Measurements from ENCODE around the gene KIAA0232.

The KIAA0232 gene

DNA sequence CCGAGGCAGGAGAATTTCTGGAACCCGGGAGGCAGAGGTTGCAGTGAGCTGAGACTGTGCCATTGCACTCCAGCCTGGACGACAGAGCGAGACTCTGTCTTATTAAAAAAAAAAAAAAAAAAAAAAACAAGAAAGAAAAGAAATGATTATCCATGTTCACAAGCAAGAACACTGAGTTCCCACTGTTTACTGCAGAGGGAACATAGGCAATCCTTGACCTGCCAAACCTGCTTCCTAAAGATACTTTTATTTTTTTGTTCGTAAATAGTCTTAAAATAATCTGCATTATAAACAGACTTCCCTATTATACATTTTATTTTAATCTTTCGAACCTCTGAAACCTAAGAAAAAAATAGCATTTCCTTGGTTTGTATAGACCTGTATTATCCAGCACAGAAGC is 76.5 kb downstream of the KIAA0232 start:
- POLR2A ChIA-PET: no interaction called here
- CTCF ChIA-PET: interaction anchor here (1.6 kb wide), 1 partner anchor 15 kb away, joined by 9 read pairs; no protein-coding TSS in a partner anchor
- DNase-seq (ENCODE audit: extremely low spot score): no peak
- TF ChIP-seq FOXM1 (IDR thresholded peaks at IDR 0.05; ENCODE audit: borderline replicate concordance) (no peak), ZNF384 (IDR thresholded peaks at IDR 0.05) (no peak), CTBP1 (IDR thresholded peaks at IDR 0.05; ENCODE audit: borderline replicate concordance) (no peak), ELF4 (IDR thresholded peaks at IDR 0.05) (no peak), NFRKB (IDR thresholded peaks at IDR 0.05) (no peak), L3MBTL2 (conservative IDR thresholded peaks at IDR 0.05) (no peak), SP1 (IDR thresholded peaks at IDR 0.05) (no peak), TARDBP (IDR thresholded peaks at IDR 0.05) (no peak), HDGF (IDR thresholded peaks at IDR 0.05; ENCODE audit: borderline replicate concordance) (no peak), FOXA1 (IDR thresholded peaks at IDR 0.05) (no peak), BHLHE40 (IDR thresholded peaks at IDR 0.05; ENCODE audit: borderline replicate concordance) (no peak), SUZ12 (IDR thresholded peaks at IDR 0.05) (no peak), ARNT (IDR thresholded peaks at IDR 0.05) (no peak), LEF1 (IDR thresholded peaks at IDR 0.05; ENCODE audit: borderline replicate concordance) (no peak), FOXK2 (IDR thresholded peaks at IDR 0.05) (no peak)
- TF ChIP-seq, protein P1, sequence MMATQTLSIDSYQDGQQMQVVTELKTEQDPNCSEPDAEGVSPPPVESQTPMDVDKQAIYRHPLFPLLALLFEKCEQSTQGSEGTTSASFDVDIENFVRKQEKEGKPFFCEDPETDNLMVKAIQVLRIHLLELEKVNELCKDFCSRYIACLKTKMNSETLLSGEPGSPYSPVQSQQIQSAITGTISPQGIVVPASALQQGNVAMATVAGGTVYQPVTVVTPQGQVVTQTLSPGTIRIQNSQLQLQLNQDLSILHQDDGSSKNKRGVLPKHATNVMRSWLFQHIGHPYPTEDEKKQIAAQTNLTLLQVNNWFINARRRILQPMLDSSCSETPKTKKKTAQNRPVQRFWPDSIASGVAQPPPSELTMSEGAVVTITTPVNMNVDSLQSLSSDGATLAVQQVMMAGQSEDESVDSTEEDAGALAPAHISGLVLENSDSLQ (IDR thresholded peaks at IDR 0.05): no peak

GRCh38 chr4:6859543-6859942 is 77.0 kb downstream of the KIAA0232 start:
- CTCF ChIA-PET: interaction anchor here (1.6 kb wide), 1 partner anchor 14 kb away, joined by 9 read pairs; no protein-coding TSS in a partner anchor
- no peak for TF ChIP-seq L3MBTL2 (conservative IDR thresholded peaks at IDR 0.05)
- TF ChIP-seq FOXA1 (IDR thresholded peaks at IDR 0.05): no peak
- no peak for TF ChIP-seq ZNF384 (IDR thresholded peaks at IDR 0.05)
- no peak for TF ChIP-seq FOXM1 (IDR thresholded peaks at IDR 0.05; ENCODE audit: borderline replicate concordance)
- TF ChIP-seq SUZ12 (IDR thresholded peaks at IDR 0.05): no peak
- TF ChIP-seq, protein P1 (IDR thresholded peaks at IDR 0.05): no peak
- POLR2A ChIA-PET: no interaction called here
- no peak for DNase-seq (ENCODE audit: extremely low spot score)

DNA sequence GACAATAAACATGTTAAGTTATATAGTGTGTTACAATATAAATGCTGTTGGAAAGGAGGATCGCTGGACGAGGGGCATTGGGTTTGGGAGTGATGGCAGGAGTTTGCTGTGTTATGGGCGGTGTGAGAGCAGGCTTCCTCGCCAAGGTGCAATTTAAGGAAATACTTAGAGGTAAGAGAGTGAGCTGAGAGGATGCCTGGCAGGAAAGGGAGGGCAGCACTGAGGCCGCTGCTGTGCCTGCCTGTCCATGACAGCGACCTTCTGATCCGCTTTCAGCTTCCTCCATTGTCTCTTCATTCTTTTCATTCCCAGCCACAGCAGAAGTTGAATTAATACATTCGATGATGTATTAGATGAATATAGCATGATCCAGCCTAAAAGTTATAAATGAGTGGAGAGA is 85.9 kb downstream of the KIAA0232 start:
- DNase-seq (ENCODE audit: extremely low spot score): no peak
- POLR2A ChIA-PET: no interaction called here
- CTCF ChIA-PET: no interaction called here
- no peak for TF ChIP-seq CTBP1 (IDR thresholded peaks at IDR 0.05; ENCODE audit: borderline replicate concordance)
- TF ChIP-seq FOXK2 (IDR thresholded peaks at IDR 0.05): no peak
- TF ChIP-seq FOXA1 (IDR thresholded peaks at IDR 0.05): no peak
- TF ChIP-seq SP1 (IDR thresholded peaks at IDR 0.05): no peak

DNA sequence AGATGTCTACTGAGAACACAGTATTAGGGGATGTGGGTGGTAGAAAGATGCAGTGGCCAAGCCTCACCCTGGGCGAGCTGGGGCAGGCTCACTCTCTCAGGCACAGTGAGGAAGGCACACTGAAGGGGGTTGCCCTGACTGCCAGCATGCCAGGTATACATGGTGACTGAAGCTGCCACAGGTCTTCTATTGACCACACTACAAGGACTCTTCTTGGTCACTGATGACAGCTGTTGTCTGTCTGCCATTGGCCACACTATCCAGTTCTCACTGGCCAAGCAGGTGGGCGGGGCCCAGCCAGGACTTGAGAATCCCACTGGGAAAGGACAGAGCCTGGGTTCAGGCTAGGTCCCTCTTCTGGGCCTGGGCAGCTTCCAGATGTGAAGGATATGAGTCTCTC is 87.4 kb downstream of the KIAA0232 start:
- no peak for DNase-seq (ENCODE audit: extremely low spot score)
- POLR2A ChIA-PET: no interaction called here
- TF ChIP-seq SP1 (IDR thresholded peaks at IDR 0.05) (no peak), TARDBP (IDR thresholded peaks at IDR 0.05) (no peak), ELF4 (IDR thresholded peaks at IDR 0.05) (no peak), FOXK2 (IDR thresholded peaks at IDR 0.05) (no peak), FOXA1 (IDR thresholded peaks at IDR 0.05) (no peak), ARNT (IDR thresholded peaks at IDR 0.05) (no peak), ZNF384 (IDR thresholded peaks at IDR 0.05) (no peak), LEF1 (IDR thresholded peaks at IDR 0.05; ENCODE audit: borderline replicate concordance) (no peak), CTBP1 (IDR thresholded peaks at IDR 0.05; ENCODE audit: borderline replicate concordance) (no peak), HDGF (IDR thresholded peaks at IDR 0.05; ENCODE audit: borderline replicate concordance) (no peak)
- TF ChIP-seq, protein P1 (IDR thresholded peaks at IDR 0.05): no peak
- CTCF ChIA-PET: no interaction called here

- ChIA-PET CTCF (interaction anchor here (0.5 to 3.4 kb wide), 27 partner anchors 10 to 1586 kb away, joined by 3 to 40 read pairs (median 4); partner anchors contain the start of gene MRFAP1L1), POLR2A (interaction anchor here (0.9 to 2.3 kb wide), 7 partner anchors 11 to 195 kb away, joined by 3 to 10 read pairs (median 5); partner anchors contain the start of genes BLOC1S4, GRPEL1, KIAA0232 and MRFAP1L1)
- DNase-seq (ENCODE audit: extremely low spot score): no peak
- TF ChIP-seq, protein P1 (IDR thresholded peaks at IDR 0.05): no peak
- TF ChIP-seq FOXM1 (IDR thresholded peaks at IDR 0.05; ENCODE audit: borderline replicate concordance): no peak
- no peak for TF ChIP-seq LEF1 (IDR thresholded peaks at IDR 0.05; ENCODE audit: borderline replicate concordance)
Observed at GRCh38 chr4:6873291-6873690, 90.8 kb downstream of the KIAA0232 start.

DNA sequence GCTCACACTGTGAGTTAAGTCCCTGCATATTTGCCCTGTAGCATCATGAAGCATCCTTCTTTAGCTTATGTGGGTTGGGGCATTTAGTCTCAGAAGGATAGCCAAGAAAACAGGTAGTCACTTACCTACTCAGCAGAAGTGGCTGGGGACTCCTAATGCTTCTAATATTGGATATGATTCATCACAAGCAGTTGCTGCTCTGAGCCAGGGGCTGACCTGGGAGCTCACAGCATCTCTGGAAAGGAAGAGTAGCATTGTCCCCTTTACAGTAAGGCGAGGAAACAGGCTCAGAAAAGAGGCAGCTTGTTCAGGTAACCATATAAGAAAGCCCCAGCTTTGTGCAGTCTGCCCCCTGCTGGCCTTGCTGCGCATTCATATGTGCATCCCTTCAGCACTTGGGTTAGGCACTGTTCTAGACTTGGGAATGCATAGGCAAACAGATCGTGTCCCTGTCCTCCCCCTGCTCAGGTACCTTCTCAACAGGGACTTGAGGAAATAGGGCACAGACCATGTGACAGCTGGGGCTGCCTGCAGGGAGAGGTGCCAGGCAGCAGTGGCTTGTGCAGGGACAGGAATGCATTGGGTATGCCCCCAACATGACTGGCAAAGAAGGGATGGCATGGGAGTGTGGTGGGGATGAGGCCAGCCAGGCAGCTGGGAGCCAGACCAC is 91.4 kb downstream of the KIAA0232 start:
- ChIA-PET POLR2A (interaction anchor here (0.9 to 2.3 kb wide), 7 partner anchors 11 to 194 kb away, joined by 3 to 10 read pairs (median 5); partner anchors contain the start of genes BLOC1S4, GRPEL1, KIAA0232 and MRFAP1L1), CTCF (interaction anchor here (0.5 to 3.4 kb wide), 26 partner anchors 10 to 1585 kb away, joined by 3 to 40 read pairs (median 4); partner anchors contain the start of gene MRFAP1L1)
- DNase-seq (ENCODE audit: extremely low spot score): peak; percentile 77
- TF ChIP-seq L3MBTL2 (conservative IDR thresholded peaks at IDR 0.05) (no peak), SUZ12 (IDR thresholded peaks at IDR 0.05) (no peak)

Data from HEK293T (cell line).